GM18526 (cell line): Measurements from ENCODE around the gene C16orf74.

Experiments used
- POLR2A ChIP-seq: IDR thresholded peaks from 3 replicates; pipeline ENCODE4 v1.6.1; 2011; ENCODE audit not compliant: insufficient read length; ENCODE audit errors: extremely low read depth

The C16orf74 gene

GRCh38 chr16:85781695-85782370 lies 30.9 kb upstream of the C16orf74 start:
- TF ChIP-seq POLR2A: no peak

GRCh38 chr16:85781156-85781555 lies 30.3 kb upstream of the C16orf74 start:
- no peak for TF ChIP-seq POLR2A

GRCh38 chr16:85780281-85780680 lies 29.4 kb upstream of the C16orf74 start:
- no peak for TF ChIP-seq POLR2A

GRCh38 chr16:85778873-85779272 lies 28.0 kb upstream of the C16orf74 start:
- TF ChIP-seq POLR2A: no peak

GRCh38 chr16:85777583-85778310 lies 26.9 kb upstream of the C16orf74 start:
- no peak for TF ChIP-seq POLR2A

- TF ChIP-seq POLR2A: no peak
Measured at GRCh38 chr16:85774811-85775210, 23.9 kb upstream of the C16orf74 start.

- TF ChIP-seq POLR2A: no peak
Measured at GRCh38 chr16:85774136-85774535, 23.2 kb upstream of the C16orf74 start.

GRCh38 chr16:85773044-85773443 lies 22.1 kb upstream of the C16orf74 start:
- TF ChIP-seq POLR2A: no peak

- no peak for TF ChIP-seq POLR2A
Measured at GRCh38 chr16:85770741-85771140, 19.8 kb upstream of the C16orf74 start.

GRCh38 chr16:85768199-85768598 lies 17.3 kb upstream of the C16orf74 start:
- no peak for TF ChIP-seq POLR2A

GRCh38 chr16:85767531-85767930 lies 16.6 kb upstream of the C16orf74 start:
- TF ChIP-seq POLR2A: no peak

- no peak for TF ChIP-seq POLR2A
Measured at GRCh38 chr16:85765767-85766166, 14.9 kb upstream of the C16orf74 start.

- TF ChIP-seq POLR2A: no peak
Measured at GRCh38 chr16:85765211-85765610, 14.3 kb upstream of the C16orf74 start.

GRCh38 chr16:85763616-85764015 lies 12.7 kb upstream of the C16orf74 start:
- no peak for TF ChIP-seq POLR2A

- no peak for TF ChIP-seq POLR2A
Measured at GRCh38 chr16:85762970-85763369, 12.1 kb upstream of the C16orf74 start.

GRCh38 chr16:85761861-85762260 lies 11.0 kb upstream of the C16orf74 start:
- TF ChIP-seq POLR2A: no peak
